HCT116 (cell line): ENCODE results near the gene HARS1. TPM values are rescaled to one million over a fixed set of nuclear protein-coding genes. Genes with fewer than 3 reads are reported as not detected.

Experiments used
- ATAC-seq: fragments of 200-7000 bp; cut with Tn5 transposase; 2 replicates; pipeline ENCODE4 v1.9.1; 2020; ENCODE audit warnings: mild to moderate bottlenecking, moderate library complexity
- BruUV-seq: library from RNA; stranded (reverse); fragments of 400-500 nt; replicated peaks from 2 replicates; lab custom pipeline; 2021; lab: Mats Ljungman, UMichigan
- CTCF ChIA-PET: fragments of 300-600 bp; sonication (Branson Sonifier 250); formaldehyde crosslinking; loops from one replicate; lab custom pipeline; 2021; ENCODE audit warnings: antibody characterized with exemption; lab: Charles Lee
- POLR2A ChIA-PET: fragments of 300-600, 350-600 bp; sonication (Branson Sonifier 250); formaldehyde crosslinking; loops from one replicate; lab custom pipeline; 2021; ENCODE audit warnings: antibody characterized with exemption; lab: Charles Lee
- RAD21 ChIA-PET, 2 experiments: fragments of 300-600 bp; sonication (Branson Sonifier 250); formaldehyde crosslinking; loops; one replicate each; lab custom pipeline; 2023; ENCODE audit warnings: low total read pairs in 2 of 2; ENCODE audit not compliant: uncharacterized antibody in 2 of 2, unreplicated experiment in 2 of 2, low non-redundant PET in 1 of 2; lab: Charles Lee
- DNase-seq: peaks from one replicate; pipeline ENCODE4 v3.0.0-alpha.2; 2010; ENCODE audit warnings: low read depth, low spot score
- H2AFZ ChIP-seq: fragments of 200-600 bp; shearing (Covaris generic), sonication (generic); 2 replicates; pipeline ENCODE4 v1.6.1; 2017; ENCODE audit warnings: low read depth, mixed run types, mixed read lengths, antibody characterized with exemption, low read length; ENCODE audit not compliant: poor library complexity, severe bottlenecking
- H3K27ac ChIP-seq: 2 replicates; pipeline ENCODE4 v1.5.1; 2012; ENCODE audit warnings: low read depth, low read length
- H3K27me3 ChIP-seq: fragments of 200-600 bp; sonication (generic); 2 replicates; pipeline ENCODE4 v1.6.1; 2016; ENCODE audit warnings: mixed run types, low read length, mixed read lengths; ENCODE audit not compliant: insufficient read depth
- H3K36me3 ChIP-seq, 2 experiments: fragments of 200-500 bp in 1 of 2; fragments of 200-600 bp in 1 of 2; sonication (Bioruptor generic) in 1 of 2; sonication (generic) in 1 of 2; 2 replicates each; pipeline versions ENCODE4 v1.5.1 to v1.6.1; 2014 to 2016; ENCODE audit warnings: low read length in 2 of 2, inconsistent platforms in 1 of 2, mixed read lengths in 1 of 2, mixed run types in 1 of 2; ENCODE audit not compliant: insufficient read depth in 2 of 2, control insufficient read depth in 1 of 2
- H3K4me1 ChIP-seq, 2 experiments: fragments of 200-600 bp in 1 of 2; sonication (generic) in 1 of 2; 2 replicates each; pipeline versions ENCODE4 v1.5.1 to v1.6.1; 2012 to 2017; ENCODE audit warnings: low read length in 2 of 2, inconsistent platforms in 1 of 2, mild to moderate bottlenecking in 1 of 2, mixed read lengths in 1 of 2, mixed run types in 1 of 2, moderate library complexity in 1 of 2; ENCODE audit not compliant: insufficient read depth in 2 of 2, control insufficient read depth in 1 of 2
- H3K4me2 ChIP-seq: fragments of 200-600 bp; sonication (generic); 2 replicates; pipeline ENCODE4 v1.6.1; 2017; ENCODE audit warnings: mixed run types, low read length, mixed read lengths
- H3K4me3 ChIP-seq, 2 experiments: fragments of 200-600 bp in 1 of 2; sonication (generic) in 1 of 2; replicated peaks in 1 of 2; 2 replicates each; pipeline ENCODE4 v1.5.1; 2011 to 2016; ENCODE audit warnings: low read length in 2 of 2, control low read depth in 1 of 2, low read depth in 1 of 2, mild to moderate bottlenecking in 1 of 2, mixed read lengths in 1 of 2, mixed run types in 1 of 2
- H3K79me2 ChIP-seq: fragments of 200-600 bp; sonication (generic); 2 replicates; pipeline ENCODE4 v1.6.1; 2017; ENCODE audit warnings: mild to moderate bottlenecking, mixed run types, low read length, moderate library complexity, mixed read lengths; ENCODE audit not compliant: insufficient read depth
- H3K9ac ChIP-seq: fragments of 200-600 bp; sonication (generic); 2 replicates; pipeline ENCODE4 v1.6.1; 2016; ENCODE audit warnings: low read length, mixed read lengths
- H3K9me2 ChIP-seq: fragments of 200-600 bp; sonication (generic), shearing (Covaris generic); 2 replicates; pipeline ENCODE4 v1.6.1; 2017; ENCODE audit warnings: mixed run types, mild to moderate bottlenecking, moderate library complexity; ENCODE audit not compliant: insufficient read depth
- H3K9me3 ChIP-seq, 2 experiments: fragments of 200-500 bp in 1 of 2; fragments of 200-600 bp in 1 of 2; sonication (Bioruptor generic) in 1 of 2; sonication (generic) in 1 of 2; 2 replicates each; pipeline ENCODE4 v1.6.1; 2014 to 2017; ENCODE audit warnings: low read length in 2 of 2, mixed read lengths in 2 of 2, inconsistent platforms in 1 of 2, low read depth in 1 of 2, mild to moderate bottlenecking in 1 of 2, mixed run types in 1 of 2, moderate library complexity in 1 of 2; ENCODE audit not compliant: control insufficient read depth in 1 of 2, insufficient read depth in 1 of 2
- H4K20me1 ChIP-seq: fragments of 200-600 bp; sonication (generic), shearing (Covaris generic); 2 replicates; pipeline ENCODE4 v1.6.1; 2017; ENCODE audit warnings: mixed run types, mild to moderate bottlenecking, moderate library complexity; ENCODE audit not compliant: insufficient read depth
- ELF1 ChIP-seq: IDR thresholded peaks from 2 replicates; pipeline ENCODE4 v1.6.1; 2012; ENCODE audit warnings: low read depth, borderline replicate concordance
- EZH2phosphoT487 ChIP-seq: fragments of 200-600 bp; IDR thresholded peaks from 2 replicates; pipeline ENCODE4 v1.6.1; 2018; ENCODE audit warnings: antibody characterized with exemption, borderline replicate concordance
- POLR2A ChIP-seq: IDR thresholded peaks from 2 replicates; pipeline ENCODE4 v1.7.0; 2011; ENCODE audit warnings: borderline replicate concordance; ENCODE audit not compliant: insufficient read depth, insufficient read length; ENCODE audit errors: extremely low read depth
- POLR2AphosphoS5 ChIP-seq: IDR thresholded peaks from 2 replicates; pipeline ENCODE4 v1.6.1; 2011; ENCODE audit warnings: mild to moderate bottlenecking, low read depth, low read length, moderate library complexity
- SP1 ChIP-seq: IDR thresholded peaks from 2 replicates; pipeline ENCODE4 v1.6.1; 2012; ENCODE audit warnings: low read depth
- YY1 ChIP-seq: IDR thresholded peaks from 2 replicates; pipeline ENCODE4 v1.6.1; 2011; ENCODE audit warnings: low read length, low read depth, moderate library complexity, mild to moderate bottlenecking; ENCODE audit not compliant: insufficient replicate concordance; ENCODE audit errors: extremely low read depth
- ZFX ChIP-seq: fragments of 450-650 bp; IDR thresholded peaks from 2 replicates; pipeline ENCODE4 v1.6.1; 2017
- ZNF274 ChIP-seq: fragments of 200-500 bp; sonication (Bioruptor generic); IDR thresholded peaks from 2 replicates; pipeline ENCODE4 v1.6.1; 2014; ENCODE audit warnings: mild to moderate bottlenecking, low read depth, low read length, inconsistent platforms
- intact Hi-C: fragments of 100-400 bp; cut with micrococcal nuclease; formaldehyde crosslinking; loops from 2 replicates; pipeline ENCODE4 v1.10.0; 2022
- total RNA-seq: library from RNA; stranded (reverse); gene quantifications from one replicate; pipeline ENCODE4 v1.2.1, GENCODE V29; 2021; ENCODE audit not compliant: unreplicated experiment
- TF ChIP-seq, protein P1 (sequence below): IDR thresholded peaks from 2 replicates; pipeline ENCODE4 v1.6.1; 2012; ENCODE audit warnings: low read depth

Gene HARS1
- total RNA-seq, 1 experiment from 2014 or later, result 91.1 TPM

DNA sequence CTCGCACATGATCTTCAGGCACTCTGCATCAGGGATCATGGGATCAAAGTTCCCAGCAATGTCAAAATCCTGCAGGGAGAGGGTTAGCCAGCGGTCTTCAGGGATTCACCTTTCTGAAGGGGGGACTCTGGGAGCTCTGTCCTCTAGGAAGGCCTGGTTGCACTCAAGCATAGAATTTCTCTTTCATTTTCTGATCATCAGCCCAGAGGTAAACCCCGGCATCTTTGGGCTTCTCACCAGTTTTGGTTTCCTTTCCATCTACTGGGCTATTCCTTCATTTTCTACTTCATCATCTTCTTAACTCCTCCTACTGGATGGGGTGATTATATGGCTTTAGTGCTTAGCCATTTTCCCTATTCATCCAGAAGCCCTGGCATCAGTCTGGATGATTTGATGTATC, 13.2 kb downstream of the HARS1 start:
- Histone ChIP-seq H3K36me3 (peaks cover 36 to 45% of the 10 kb centered on the region in 2 experiments; a peak in 3 of 4 replicates), H3K27me3 (no peaks in the 10 kb centered on the region), H3K4me3 (no peak overlapping the region), H3K4me1 (no peaks in the 10 kb centered on the region), H4K20me1 (no peaks in the 10 kb centered on the region), H3K79me2 (no peaks in the 10 kb centered on the region), H3K4me2 (no peak overlapping the region), H3K9me2 (no peaks in the 10 kb centered on the region), H3K9ac (no peak overlapping the region), H2AFZ (no peak overlapping the region), H3K9me3 (no peaks in the 10 kb centered on the region), H3K27ac (no peak overlapping the region)
- DNase-seq (no peak), ATAC-seq (no peak)
- no TSS peak for BruUV-seq
- ChIA-PET CTCF (no interaction called here), RAD21 (no interaction called here), POLR2A (no interaction called here)
- intact Hi-C loops, result no loop called here
- TF ChIP-seq POLR2AphosphoS5 (no peak), ZFX (no peak), POLR2A (no peak), ZNF274 (no peak)

DNA sequence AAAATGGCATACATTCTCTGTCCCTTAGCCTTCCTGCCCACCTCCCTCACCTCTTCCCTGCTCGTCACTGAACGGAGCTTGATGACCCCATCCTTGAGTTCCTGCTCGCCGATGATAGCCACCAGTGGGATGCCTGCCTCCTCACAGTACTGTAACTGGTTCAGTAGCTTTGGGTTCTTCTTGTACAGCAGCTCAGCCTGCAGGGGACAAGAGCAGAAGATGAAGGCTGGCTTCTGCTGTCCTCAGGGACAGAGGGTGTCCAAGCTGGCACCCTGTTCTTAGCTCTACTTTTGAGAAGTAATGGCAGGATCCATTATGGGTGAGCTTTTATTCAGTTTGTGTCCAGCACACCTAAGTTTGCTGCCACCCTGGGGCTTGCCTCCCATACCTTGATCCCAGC, 16.5 kb downstream of the HARS1 start:
- H4K20me1 ChIP-seq, result no peaks in the 10 kb centered on the region
- ATAC-seq (no peak), DNase-seq (no peak)
- no peaks in the 10 kb centered on the region for H3K27me3 ChIP-seq
- no peak overlapping the region for H3K4me3 ChIP-seq
- ChIA-PET CTCF (no interaction called here), POLR2A (interaction anchor here (1.1 kb wide), 1 partner anchor 328 kb away, joined by 4 read pairs; the partner anchor contains the start of gene HBEGF), RAD21 (no interaction called here)
- intact Hi-C loops, result no loop called here
- TF ChIP-seq EZH2phosphoT487 (no peak), SP1 (no peak), POLR2AphosphoS5 (peak; percentile 33; the same call in 1 of the 2 replicates), YY1 (no peak), ELF1 (no peak)
- TF ChIP-seq, protein P1, sequence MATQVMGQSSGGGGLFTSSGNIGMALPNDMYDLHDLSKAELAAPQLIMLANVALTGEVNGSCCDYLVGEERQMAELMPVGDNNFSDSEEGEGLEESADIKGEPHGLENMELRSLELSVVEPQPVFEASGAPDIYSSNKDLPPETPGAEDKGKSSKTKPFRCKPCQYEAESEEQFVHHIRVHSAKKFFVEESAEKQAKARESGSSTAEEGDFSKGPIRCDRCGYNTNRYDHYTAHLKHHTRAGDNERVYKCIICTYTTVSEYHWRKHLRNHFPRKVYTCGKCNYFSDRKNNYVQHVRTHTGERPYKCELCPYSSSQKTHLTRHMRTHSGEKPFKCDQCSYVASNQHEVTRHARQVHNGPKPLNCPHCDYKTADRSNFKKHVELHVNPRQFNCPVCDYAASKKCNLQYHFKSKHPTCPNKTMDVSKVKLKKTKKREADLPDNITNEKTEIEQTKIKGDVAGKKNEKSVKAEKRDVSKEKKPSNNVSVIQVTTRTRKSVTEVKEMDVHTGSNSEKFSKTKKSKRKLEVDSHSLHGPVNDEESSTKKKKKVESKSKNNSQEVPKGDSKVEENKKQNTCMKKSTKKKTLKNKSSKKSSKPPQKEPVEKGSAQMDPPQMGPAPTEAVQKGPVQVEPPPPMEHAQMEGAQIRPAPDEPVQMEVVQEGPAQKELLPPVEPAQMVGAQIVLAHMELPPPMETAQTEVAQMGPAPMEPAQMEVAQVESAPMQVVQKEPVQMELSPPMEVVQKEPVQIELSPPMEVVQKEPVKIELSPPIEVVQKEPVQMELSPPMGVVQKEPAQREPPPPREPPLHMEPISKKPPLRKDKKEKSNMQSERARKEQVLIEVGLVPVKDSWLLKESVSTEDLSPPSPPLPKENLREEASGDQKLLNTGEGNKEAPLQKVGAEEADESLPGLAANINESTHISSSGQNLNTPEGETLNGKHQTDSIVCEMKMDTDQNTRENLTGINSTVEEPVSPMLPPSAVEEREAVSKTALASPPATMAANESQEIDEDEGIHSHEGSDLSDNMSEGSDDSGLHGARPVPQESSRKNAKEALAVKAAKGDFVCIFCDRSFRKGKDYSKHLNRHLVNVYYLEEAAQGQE, result no peak
- H3K9me2 ChIP-seq, result no peaks in the 10 kb centered on the region
- peaks cover 33 to 35% of the 10 kb centered on the region in 2 experiments; a peak in 3 of 4 replicates for H3K36me3 ChIP-seq
- H3K4me1 ChIP-seq, result no peaks in the 10 kb centered on the region
- H2AFZ ChIP-seq, result no peak overlapping the region
- H3K9ac ChIP-seq, result no peak overlapping the region
- BruUV-seq, result no TSS peak
- no peak overlapping the region for H3K27ac ChIP-seq
- no peaks in the 10 kb centered on the region for H3K9me3 ChIP-seq
- H3K4me2 ChIP-seq, result no peak overlapping the region
- H3K79me2 ChIP-seq, result no peaks in the 10 kb centered on the region
